Measurements from ENCODE around the gene KRIT1. TPM values are rescaled to one million over a fixed set of nuclear protein-coding genes. Genes with fewer than 3 reads are reported as not detected.
A peak's percentile ranks its signal among the peaks of the same experiment; 100 is the strongest.
"Not testable (repeated sequence)": the region's sequence is repeated elsewhere in the genome, so short reads cannot be mapped to it uniquely, and the experiment has no call there.

Gene KRIT1
- polyA plus RNA-seq, 1 experiment, result 23.7 TPM

DNA sequence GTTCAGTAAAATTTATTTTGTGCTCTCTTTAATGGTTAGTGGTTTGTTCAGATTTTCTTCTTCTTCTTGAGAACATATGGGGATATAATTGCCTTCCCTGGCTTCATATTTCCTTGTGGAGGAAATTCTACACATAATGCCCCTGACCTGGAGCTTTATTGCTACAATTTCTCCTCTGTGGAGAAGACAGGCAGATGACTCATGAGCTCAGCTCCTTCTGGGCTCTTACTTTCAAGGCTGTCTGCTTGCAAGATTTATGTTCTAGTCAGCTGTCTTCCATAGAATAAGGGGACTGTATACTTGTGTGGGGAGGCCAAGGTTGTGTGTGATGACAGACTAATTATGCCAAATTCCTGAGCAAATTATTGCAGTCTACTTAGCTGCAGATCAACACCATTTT, 68.4 kb downstream of the KRIT1 start:
- POLR2A ChIA-PET, result interaction anchor here (0.6 kb wide), 1 partner anchor 20 kb away, joined by 4 read pairs; no protein-coding TSS in a partner anchor

DNA sequence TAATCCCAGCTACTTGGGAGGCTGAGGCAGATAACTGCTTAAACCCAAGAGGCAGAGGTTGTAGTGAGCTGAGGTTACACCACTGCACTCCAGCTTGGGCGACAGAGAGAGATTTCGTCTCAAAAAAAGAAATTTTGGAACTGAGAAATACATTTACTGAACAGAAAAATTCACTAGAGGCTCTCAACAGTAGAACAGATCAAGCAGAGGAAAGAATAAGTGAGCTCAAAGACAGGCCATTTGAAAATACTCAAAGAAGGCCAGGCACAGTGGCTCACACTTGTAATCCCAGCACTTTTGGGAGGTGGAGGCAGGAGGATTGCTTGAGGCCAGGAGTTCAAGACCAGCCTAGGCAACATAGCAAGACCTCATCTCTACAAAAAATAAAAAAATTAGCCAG, 76.2 kb downstream of the KRIT1 start:
- POLR2A ChIA-PET; H3K36me3 ChIP-seq (ENCODE audit: control insufficient read depth, insufficient read depth, low read length); H3K27me3 ChIP-seq (ENCODE audit: control insufficient read depth, insufficient read depth, low read length); H3K4me3 ChIP-seq (ENCODE audit: low read depth, low read length); DNase-seq (ENCODE audit: low read depth): not testable (repeated sequence)
- CTCF ChIA-PET, result interaction anchor here (1.2 kb wide), 1 partner anchor 8 kb away, joined by 3 read pairs; no protein-coding TSS in a partner anchor

More for the DNA sequence above, 68.4 kb downstream of the KRIT1 start:
- no peak overlapping the region for H3K4me3 ChIP-seq (ENCODE audit: low read depth, low read length)
- CTCF ChIA-PET, result interaction anchor here (0.7 to 1.5 kb wide), 8 partner anchors 8 to 284 kb away, joined by 3 to 6 read pairs (median 3); partner anchors contain the start of genes CYP51A1 and GATAD1
- no peaks in the 10 kb centered on the region for H3K27me3 ChIP-seq (ENCODE audit: control insufficient read depth, insufficient read depth, low read length)
- no peaks in the 10 kb centered on the region for H3K36me3 ChIP-seq (ENCODE audit: control insufficient read depth, insufficient read depth, low read length)
- DNase-seq (ENCODE audit: low read depth), result no peak
- TF ChIP-seq, protein P1, sequence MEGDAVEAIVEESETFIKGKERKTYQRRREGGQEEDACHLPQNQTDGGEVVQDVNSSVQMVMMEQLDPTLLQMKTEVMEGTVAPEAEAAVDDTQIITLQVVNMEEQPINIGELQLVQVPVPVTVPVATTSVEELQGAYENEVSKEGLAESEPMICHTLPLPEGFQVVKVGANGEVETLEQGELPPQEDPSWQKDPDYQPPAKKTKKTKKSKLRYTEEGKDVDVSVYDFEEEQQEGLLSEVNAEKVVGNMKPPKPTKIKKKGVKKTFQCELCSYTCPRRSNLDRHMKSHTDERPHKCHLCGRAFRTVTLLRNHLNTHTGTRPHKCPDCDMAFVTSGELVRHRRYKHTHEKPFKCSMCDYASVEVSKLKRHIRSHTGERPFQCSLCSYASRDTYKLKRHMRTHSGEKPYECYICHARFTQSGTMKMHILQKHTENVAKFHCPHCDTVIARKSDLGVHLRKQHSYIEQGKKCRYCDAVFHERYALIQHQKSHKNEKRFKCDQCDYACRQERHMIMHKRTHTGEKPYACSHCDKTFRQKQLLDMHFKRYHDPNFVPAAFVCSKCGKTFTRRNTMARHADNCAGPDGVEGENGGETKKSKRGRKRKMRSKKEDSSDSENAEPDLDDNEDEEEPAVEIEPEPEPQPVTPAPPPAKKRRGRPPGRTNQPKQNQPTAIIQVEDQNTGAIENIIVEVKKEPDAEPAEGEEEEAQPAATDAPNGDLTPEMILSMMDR (IDR thresholded peaks at IDR 0.05; ENCODE audit: insufficient read depth, low read depth, low read length), result no peak

DNA sequence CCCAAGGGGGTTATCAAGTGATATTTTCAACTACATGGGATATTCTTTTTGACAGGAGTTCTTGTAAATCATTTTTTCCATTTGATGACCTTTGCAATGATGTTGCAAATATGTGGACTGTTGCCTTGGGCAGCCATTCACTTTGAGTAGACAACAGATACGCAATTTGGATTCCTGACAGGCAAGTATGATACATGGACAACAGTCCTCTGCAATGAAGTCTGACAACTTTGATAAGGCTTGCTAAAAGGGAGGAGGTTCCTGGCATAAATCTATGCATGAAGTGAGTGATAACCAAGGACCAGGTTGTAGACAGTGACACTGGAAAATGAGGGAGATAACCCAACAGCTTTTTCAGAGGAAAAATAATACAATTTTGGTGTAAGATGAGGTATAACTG, 84.4 kb downstream of the KRIT1 start:
- Histone ChIP-seq H3K36me3 (ENCODE audit: control insufficient read depth, insufficient read depth, low read length) (no peaks in the 10 kb centered on the region), H3K4me3 (ENCODE audit: low read depth, low read length) (no peak overlapping the region), H3K27me3 (ENCODE audit: control insufficient read depth, insufficient read depth, low read length) (no peaks in the 10 kb centered on the region)
- ChIA-PET POLR2A (no interaction called here), CTCF (interaction anchor here (1.1 to 2.0 kb wide), 2 partner anchors 18 to 19 kb away, joined by 3 to 8 read pairs; partner anchors contain the start of gene LRRD1)
- TF ChIP-seq, protein P1 (IDR thresholded peaks at IDR 0.05; ENCODE audit: insufficient read depth, low read depth, low read length), result no peak
- DNase-seq (ENCODE audit: low read depth), result no peak

DNA sequence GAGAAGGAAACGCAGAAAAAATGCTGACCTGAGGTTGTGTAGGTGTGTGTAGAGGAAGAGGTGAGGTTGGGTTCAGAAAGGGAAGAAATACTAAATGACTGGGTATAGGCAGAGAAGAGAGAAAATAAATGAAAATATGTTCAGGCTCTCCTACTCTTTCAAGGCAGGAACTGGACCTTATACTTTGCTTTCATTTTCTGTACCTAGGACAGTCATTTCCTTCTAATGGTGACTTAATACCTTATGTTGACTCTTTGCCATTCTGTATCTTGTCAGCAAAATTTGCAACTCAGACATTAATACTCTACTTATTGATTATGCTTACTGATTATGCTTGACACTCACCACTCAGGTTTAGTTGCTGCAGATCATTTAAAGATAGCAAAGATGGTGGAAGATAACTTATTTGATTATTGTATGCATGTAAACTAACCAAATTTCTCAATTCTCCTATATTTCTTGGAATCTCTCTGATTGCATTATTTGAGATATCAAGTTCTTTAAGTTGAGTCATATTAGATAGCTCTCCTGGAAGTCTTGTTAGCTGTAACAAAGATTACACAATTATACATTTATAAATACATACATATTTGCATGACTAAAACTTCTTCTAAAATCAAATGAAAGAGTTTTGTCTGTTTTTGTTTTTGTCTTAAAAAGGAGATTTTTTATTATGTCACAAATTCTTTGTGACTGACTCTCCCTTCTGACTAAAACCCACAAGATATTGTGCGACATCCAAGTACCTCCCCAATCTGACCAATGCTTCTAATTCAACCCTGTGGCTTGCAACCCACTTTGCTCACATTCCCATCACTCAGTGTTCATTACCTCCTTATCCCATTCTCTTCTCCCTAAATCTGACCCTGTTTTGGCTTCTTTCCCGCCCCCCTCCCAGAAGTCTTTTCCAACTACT, 86.8 kb downstream of the KRIT1 start:
- peak; percentile 79 for DNase-seq (ENCODE audit: low read depth)

DNA sequence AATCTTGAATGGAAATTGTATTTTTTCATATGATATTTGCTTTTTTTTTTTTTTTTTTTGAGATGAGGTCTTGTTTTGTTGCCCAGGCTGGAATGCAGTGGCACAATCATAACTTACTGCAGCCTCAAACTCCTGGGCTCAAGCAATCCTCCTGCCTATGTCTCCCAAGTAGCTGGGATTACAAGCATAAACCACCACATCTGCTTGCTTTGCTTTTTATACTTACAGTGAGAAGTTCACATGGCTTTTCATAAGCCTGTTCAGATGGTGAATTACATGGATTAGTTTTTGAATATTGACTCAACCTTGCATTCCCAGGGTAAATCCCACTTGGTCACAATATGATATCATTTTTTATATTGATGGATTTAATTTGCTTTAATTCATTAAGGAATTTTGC, 88.7 kb downstream of the KRIT1 start:
- ChIA-PET POLR2A (no interaction called here), CTCF (interaction anchor here (0.6 to 1.2 kb wide), 3 partner anchors 22 to 40 kb away, joined by 3 to 5 read pairs (median 3); no protein-coding TSS in a partner anchor)
- DNase-seq (ENCODE audit: low read depth), result no peak
- TF ChIP-seq, protein P1 (IDR thresholded peaks at IDR 0.05; ENCODE audit: insufficient read depth, low read depth, low read length), result no peak
- H3K27me3 ChIP-seq (ENCODE audit: control insufficient read depth, insufficient read depth, low read length), result no peaks in the 10 kb centered on the region
- H3K4me3 ChIP-seq (ENCODE audit: low read depth, low read length), result no peak overlapping the region
- H3K36me3 ChIP-seq (ENCODE audit: control insufficient read depth, insufficient read depth, low read length), result no peaks in the 10 kb centered on the region

More for the DNA sequence above, 86.8 kb downstream of the KRIT1 start:
- Histone ChIP-seq H3K36me3 (ENCODE audit: control insufficient read depth, insufficient read depth, low read length) (no peaks in the 10 kb centered on the region), H3K4me3 (ENCODE audit: low read depth, low read length) (no peak overlapping the region), H3K27me3 (ENCODE audit: control insufficient read depth, insufficient read depth, low read length) (no peaks in the 10 kb centered on the region)
- ChIA-PET CTCF (no interaction called here), POLR2A (no interaction called here)
- TF ChIP-seq, protein P1 (IDR thresholded peaks at IDR 0.05; ENCODE audit: insufficient read depth, low read depth, low read length), result no peak

All from BJ (cell line).